GM20000 (cell line): ENCODE data around the gene MPPED2.

Source experiments
- DNase-seq: peaks from one replicate; pipeline ENCODE4 v3.0.0; 2012; ENCODE audit warnings: low spot score
- CTCF ChIP-seq: IDR thresholded peaks from 2 replicates; pipeline ENCODE4 v1.5.1; 2012; ENCODE audit warnings: mild to moderate bottlenecking, control low read depth; ENCODE audit errors: extremely low read depth, missing control alignments

The MPPED2 gene

GRCh38 chr11:30549565-30549964 lies 36.6 kb downstream of the MPPED2 start:
- no peak for TF ChIP-seq CTCF
- DNase-seq, result no peak

- no peak for DNase-seq
- no peak for TF ChIP-seq CTCF
These were observed 39.8 kb downstream of the MPPED2 start for GRCh38 chr11:30546334-30546733.

- TF ChIP-seq CTCF, result no peak
- no peak for DNase-seq
These were observed 40.6 kb downstream of the MPPED2 start for GRCh38 chr11:30545507-30545906.

- DNase-seq, result no peak
- no peak for TF ChIP-seq CTCF
These were observed 43.1 kb downstream of the MPPED2 start for GRCh38 chr11:30543066-30543465.

GRCh38 chr11:30540781-30541180 lies 45.4 kb downstream of the MPPED2 start:
- no peak for DNase-seq
- no peak for TF ChIP-seq CTCF

- no peak for DNase-seq
- TF ChIP-seq CTCF, result no peak
These were observed 47.9 kb downstream of the MPPED2 start for GRCh38 chr11:30538251-30538650.

GRCh38 chr11:30535818-30536217 lies 50.3 kb downstream of the MPPED2 start:
- no peak for DNase-seq
- no peak for TF ChIP-seq CTCF

- TF ChIP-seq CTCF, result no peak
- DNase-seq, result no peak
These were observed 52.7 kb downstream of the MPPED2 start for GRCh38 chr11:30533445-30533947.
